Upper lobe of right lung (tissue), 1 donor: Measurements from ENCODE around the gene IFFO2. TPM values are rescaled to one million over a fixed set of nuclear protein-coding genes. Genes with fewer than 3 reads are reported as not detected.

Experiments
- ATAC-seq: fragments of 200-7000 bp; cut with Tn5 transposase; one replicate; pipeline ENCODE4 v1.9.1; 2020; ENCODE audit warnings: mild to moderate bottlenecking, moderate library complexity
- DNase-seq: peaks from one replicate; pipeline ENCODE4 v3.0.0-alpha.2; 2020
- H3K27ac ChIP-seq: fragments of 200-600 bp; one replicate; pipeline ENCODE4 v1.8.0; 2022
- H3K27me3 ChIP-seq: fragments of 200-600 bp; one replicate; pipeline ENCODE4 v1.8.0; 2022; ENCODE audit warnings: mild to moderate bottlenecking
- H3K36me3 ChIP-seq: fragments of 200-600 bp; one replicate; pipeline ENCODE4 v1.8.0; 2022
- H3K4me1 ChIP-seq: fragments of 200-600 bp; one replicate; pipeline ENCODE4 v1.8.0; 2022
- H3K4me3 ChIP-seq: fragments of 200-600 bp; one replicate; pipeline ENCODE4 v1.8.0; 2022; ENCODE audit warnings: mild to moderate bottlenecking
- H3K9me3 ChIP-seq: fragments of 200-600 bp; one replicate; pipeline ENCODE4 v1.8.0; 2022
- CTCF ChIP-seq: fragments of 200-600 bp; IDR thresholded peaks from one replicate; pipeline ENCODE4 v1.8.0; 2022; ENCODE audit warnings: antibody characterized with exemption
- intact Hi-C: fragments of 100-400 bp; cut with DNase I; formaldehyde crosslinking; loops from one replicate; pipeline ENCODE4 v1.11.0; 2022
- total RNA-seq: library from RNA; stranded (reverse); fragmentation: NEBNext Ultra II Directional; extraction: Animal tissue kit (Norgen Biotek cat#: 25700); gene quantifications from one replicate; pipeline ENCODE4 v1.2.1, GENCODE V29; 2021
- donor health status: DM: no; HTN: yes; CAD: no; lungs with severe emphysema.

Gene IFFO2
- total RNA-seq, 1 donor from 2014 or later = 15.4 TPM

GRCh38 chr1:18876210-18876609 is 80.3 kb downstream of the IFFO2 start:
- no peaks in the 10 kb centered on the region for H3K36me3 ChIP-seq
- TF ChIP-seq CTCF = no peak
- H3K27me3 ChIP-seq = no peaks in the 10 kb centered on the region
- no peaks in the 10 kb centered on the region for H3K4me1 ChIP-seq
- no peak overlapping the region for H3K4me3 ChIP-seq
- DNase-seq = no peak
- H3K9me3 ChIP-seq = no peaks in the 10 kb centered on the region
- H3K27ac ChIP-seq = no peak overlapping the region
- intact Hi-C loops = loop anchor here (10.0 kb wide), 1 partner anchor 281 kb away; no protein-coding TSS in a partner anchor
- ATAC-seq = no peak

- H3K27me3 ChIP-seq = no peaks in the 10 kb centered on the region
- intact Hi-C loops = loop anchor here (10.0 kb wide), 1 partner anchor 281 kb away; no protein-coding TSS in a partner anchor
- H3K27ac ChIP-seq = no peak overlapping the region
- ATAC-seq (no peak), DNase-seq (no peak)
- no peaks in the 10 kb centered on the region for H3K4me1 ChIP-seq
- H3K9me3 ChIP-seq = no peaks in the 10 kb centered on the region
- H3K36me3 ChIP-seq = no peaks in the 10 kb centered on the region
- no peak overlapping the region for H3K4me3 ChIP-seq
- no peak for TF ChIP-seq CTCF
Observed at GRCh38 chr1:18875796-18876128, 80.7 kb downstream of the IFFO2 start.

GRCh38 chr1:18875107-18875795 is 81.2 kb downstream of the IFFO2 start:
- no peak overlapping the region for H3K27ac ChIP-seq
- peak; percentile 91 for DNase-seq
- H3K4me3 ChIP-seq = no peak overlapping the region
- ATAC-seq = peak; percentile 89
- no peaks in the 10 kb centered on the region for H3K9me3 ChIP-seq
- peak; percentile 86 for TF ChIP-seq CTCF
- no peaks in the 10 kb centered on the region for H3K27me3 ChIP-seq
- no peaks in the 10 kb centered on the region for H3K36me3 ChIP-seq
- intact Hi-C loops = loop anchor here (10.0 kb wide), 1 partner anchor 280 kb away; no protein-coding TSS in a partner anchor
- no peaks in the 10 kb centered on the region for H3K4me1 ChIP-seq

- Histone ChIP-seq H3K27ac (no peak overlapping the region), H3K4me1 (no peaks in the 10 kb centered on the region), H3K9me3 (no peaks in the 10 kb centered on the region), H3K27me3 (no peaks in the 10 kb centered on the region), H3K36me3 (no peaks in the 10 kb centered on the region), H3K4me3 (no peak overlapping the region)
- intact Hi-C loops = loop anchor here (10.0 kb wide), 1 partner anchor 280 kb away; no protein-coding TSS in a partner anchor
- DNase-seq (no peak), ATAC-seq (no peak)
- no peak for TF ChIP-seq CTCF
Observed at GRCh38 chr1:18874600-18874999, 81.9 kb downstream of the IFFO2 start.

GRCh38 chr1:18874036-18874435 is 82.4 kb downstream of the IFFO2 start:
- Histone ChIP-seq H3K27ac (no peak overlapping the region), H3K4me3 (no peak overlapping the region), H3K9me3 (no peaks in the 10 kb centered on the region), H3K4me1 (no peaks in the 10 kb centered on the region), H3K27me3 (no peaks in the 10 kb centered on the region), H3K36me3 (no peaks in the 10 kb centered on the region)
- intact Hi-C loops = loop anchor here (10.0 kb wide), 1 partner anchor 279 kb away; no protein-coding TSS in a partner anchor
- ATAC-seq (no peak), DNase-seq (no peak)
- no peak for TF ChIP-seq CTCF
